ENCODE data around the gene ULK4. TPM values are rescaled to one million over a fixed set of nuclear protein-coding genes. Genes with fewer than 3 reads are reported as not detected.

The ULK4 gene
- total RNA-seq, 1 experiment from 2014 or later: 6.3 TPM

GRCh38 chr3:41682996-41683395 lies 278.9 kb downstream of the ULK4 start:
- H3K4me2 ChIP-seq (ENCODE audit: low read length): no peak overlapping the region
- no peaks in the 10 kb centered on the region for H3K36me3 ChIP-seq (ENCODE audit: control insufficient read depth in 1 of 2, insufficient read depth in 2 of 2, low read length in 2 of 2)
- H3K79me2 ChIP-seq (ENCODE audit: insufficient read depth, low read length): no peaks in the 10 kb centered on the region
- no peaks in the 10 kb centered on the region for H3K9me2 ChIP-seq (ENCODE audit: insufficient read depth)
- RAD21 ChIA-PET (ENCODE audit: low non-redundant PET in 1 of 2, low total read pairs in 2 of 2, uncharacterized antibody in 2 of 2, unreplicated experiment in 2 of 2): no interaction called here
- H3K9me3 ChIP-seq (ENCODE audit: control insufficient read depth in 1 of 2, insufficient read depth in 1 of 2, low read depth in 1 of 2, low read length in 2 of 2): no peaks in the 10 kb centered on the region
- H3K4me3 ChIP-seq (replicated peaks in 1 of 2; ENCODE audit: low read depth in 1 of 2, low read length in 2 of 2): no peak overlapping the region
- POLR2A ChIA-PET: no interaction called here
- ATAC-seq (no peak), DNase-seq (ENCODE audit: low read depth, low spot score) (no peak)
- H4K20me1 ChIP-seq (ENCODE audit: insufficient read depth): no peaks in the 10 kb centered on the region
- intact Hi-C loops (cut with micrococcal nuclease): no loop called here
- H3K9ac ChIP-seq (ENCODE audit: low read length): no peak overlapping the region
- CTCF ChIA-PET: no interaction called here
- no peak overlapping the region for H2AFZ ChIP-seq (ENCODE audit: low read depth, low read length, poor library complexity, severe bottlenecking)
- H3K27ac ChIP-seq (ENCODE audit: low read depth, low read length): no peak overlapping the region
- no peaks in the 10 kb centered on the region for H3K27me3 ChIP-seq (ENCODE audit: insufficient read depth, low read length)
- no peak for TF ChIP-seq FOSL1 (IDR thresholded peaks at IDR 0.05; ENCODE audit: low read depth)
- no peak for TF ChIP-seq TCF7L2 (IDR thresholded peaks at IDR 0.05; ENCODE audit: borderline replicate concordance, extremely low read depth, insufficient read depth, insufficient read length)
- no peak for TF ChIP-seq EGR1 (IDR thresholded peaks at IDR 0.05; ENCODE audit: low read depth)
- no peak for TF ChIP-seq YY1 (IDR thresholded peaks at IDR 0.05; ENCODE audit: extremely low read depth, insufficient replicate concordance, low read depth, low read length)
- no peak for TF ChIP-seq SP1 (IDR thresholded peaks at IDR 0.05; ENCODE audit: low read depth)
- no peak for TF ChIP-seq CTCF (IDR thresholded peaks at IDR 0.05 in 2 of 3, conservative IDR thresholded peaks at IDR 0.05 in 1 of 3; ENCODE audit: borderline replicate concordance in 1 of 3, insufficient read depth in 1 of 3, low read depth in 2 of 3, low read length in 2 of 3)
- no peak for TF ChIP-seq MAX (IDR thresholded peaks at IDR 0.05)
- TF ChIP-seq REST (IDR thresholded peaks at IDR 0.05; ENCODE audit: low read depth): no peak
- no peak for TF ChIP-seq SRF (IDR thresholded peaks at IDR 0.05; ENCODE audit: low read depth)
- TF ChIP-seq JUND (IDR thresholded peaks at IDR 0.05): no peak
- TF ChIP-seq ZBTB33 (IDR thresholded peaks at IDR 0.05; ENCODE audit: extremely low read depth, insufficient replicate concordance, low read length): no peak
- TF ChIP-seq EZH2 (IDR thresholded peaks at IDR 0.05): no peak
- H3K4me1 ChIP-seq (ENCODE audit: control insufficient read depth in 1 of 2, insufficient read depth in 2 of 2, low read length in 2 of 2): no peaks in the 10 kb centered on the region
- BruUV-seq (replicated peaks): no TSS peak
